Large intestine (tissue), 3 donors: ENCODE data around the gene RAB3C. TPM values are rescaled to one million over a fixed set of nuclear protein-coding genes. Genes with fewer than 3 reads are reported as not detected.

Experiments used
- DNase-seq, 2 donors: peaks; one replicate each; pipeline versions ENCODE4 v3.0.0 to v3.0.0-alpha.2; 2013
- H3K27ac ChIP-seq: one replicate; pipeline ENCODE4 v1.5.1; 2013; ENCODE audit warnings: low read length
- H3K27me3 ChIP-seq: 2 replicates; pipeline ENCODE4 v1.6.1; 2013; ENCODE audit warnings: low read length; ENCODE audit not compliant: control insufficient read depth, insufficient read depth
- H3K36me3 ChIP-seq: 2 replicates; pipeline ENCODE4 v1.6.1; 2013; ENCODE audit warnings: low read length; ENCODE audit not compliant: control insufficient read depth, insufficient read depth
- H3K4me1 ChIP-seq: one replicate; pipeline ENCODE4 v1.6.1; 2013; ENCODE audit warnings: low read length; ENCODE audit not compliant: control insufficient read depth, insufficient read depth
- H3K4me3 ChIP-seq: one replicate; pipeline ENCODE4 v1.5.1; 2013; ENCODE audit warnings: low read length
- H3K9me3 ChIP-seq: one replicate; pipeline ENCODE4 v1.6.1; 2013; ENCODE audit warnings: mild to moderate bottlenecking, low read depth, low read length, moderate library complexity; ENCODE audit not compliant: control insufficient read depth
- WGBS: methylation state at CpG from one replicate; pipeline ENCODE4 v1.1.5; 2013; ENCODE audit warnings: low lambda C conversion rate; ENCODE audit not compliant: insufficient coverage; 5-methylcytosine and 5-hydroxymethylcytosine counted together
- polyA plus RNA-seq: library from polyadenylated mRNA; unstranded; fragments of 120-200 nt; gene quantifications from one replicate; pipeline ENCODE4 v1.2.1, GENCODE V29; 2013

RAB3C gene
- polyA plus RNA-seq, 1 donor = 12.6 TPM

- no peak for DNase-seq
- no peaks in the 10 kb centered on the region for H3K36me3 ChIP-seq
- H3K27me3 ChIP-seq = peaks cover 9% of the 10 kb centered on the region
- H3K4me1 ChIP-seq = no peaks in the 10 kb centered on the region
- no peaks in the 10 kb centered on the region for H3K9me3 ChIP-seq
- no peak overlapping the region for H3K27ac ChIP-seq
- WGBS = 100% methylated on average over 1 of the region's 12 CpGs
- H3K4me3 ChIP-seq = no peak overlapping the region
Measured at GRCh38 chr5:58890265-58890664, 307.4 kb downstream of the RAB3C start.

GRCh38 chr5:58890701-58891085, 307.8 kb downstream of the RAB3C start:
- no peak overlapping the region for H3K4me3 ChIP-seq
- DNase-seq = no peak
- no peak overlapping the region for H3K27ac ChIP-seq
- H3K4me1 ChIP-seq = no peaks in the 10 kb centered on the region
- WGBS = 100% methylated on average over 1 of the region's 6 CpGs
- no peaks in the 10 kb centered on the region for H3K9me3 ChIP-seq
- peaks cover 9% of the 10 kb centered on the region for H3K27me3 ChIP-seq
- no peaks in the 10 kb centered on the region for H3K36me3 ChIP-seq

GRCh38 chr5:58891086-58891970, 308.5 kb downstream of the RAB3C start:
- H3K27ac ChIP-seq = no peak overlapping the region
- no peak overlapping the region for H3K4me3 ChIP-seq
- no peaks in the 10 kb centered on the region for H3K36me3 ChIP-seq
- 0% methylated on average over 1 of the region's 18 CpGs for WGBS
- DNase-seq = peak in 1 of 2 donors; percentile 38
- H3K9me3 ChIP-seq = no peaks in the 10 kb centered on the region
- H3K27me3 ChIP-seq = peaks cover 9% of the 10 kb centered on the region
- H3K4me1 ChIP-seq = no peaks in the 10 kb centered on the region

- H3K27ac ChIP-seq = no peak overlapping the region
- no peaks in the 10 kb centered on the region for H3K9me3 ChIP-seq
- DNase-seq = no peak
- no peak overlapping the region for H3K4me3 ChIP-seq
- peaks cover 9% of the 10 kb centered on the region for H3K27me3 ChIP-seq
- no peaks in the 10 kb centered on the region for H3K36me3 ChIP-seq
- H3K4me1 ChIP-seq = no peaks in the 10 kb centered on the region
Measured at GRCh38 chr5:58891971-58892343, 309.1 kb downstream of the RAB3C start.

- no peaks in the 10 kb centered on the region for H3K4me1 ChIP-seq
- no peaks in the 10 kb centered on the region for H3K36me3 ChIP-seq
- H3K9me3 ChIP-seq = no peaks in the 10 kb centered on the region
- peaks cover 9% of the 10 kb centered on the region for H3K27me3 ChIP-seq
- WGBS = no CpG with 5 or more reads among the region's 1 CpG
- no peak overlapping the region for H3K27ac ChIP-seq
- H3K4me3 ChIP-seq = no peak overlapping the region
- DNase-seq = no peak
Measured at GRCh38 chr5:58893551-58893950, 310.7 kb downstream of the RAB3C start.

GRCh38 chr5:58898006-58898405, 315.1 kb downstream of the RAB3C start:
- no CpG with 5 or more reads among the region's 4 CpGs for WGBS
- DNase-seq = no peak
- no peaks in the 10 kb centered on the region for H3K36me3 ChIP-seq
- H3K27me3 ChIP-seq = no peaks in the 10 kb centered on the region
- H3K4me1 ChIP-seq = no peaks in the 10 kb centered on the region
- H3K9me3 ChIP-seq = no peaks in the 10 kb centered on the region
- H3K4me3 ChIP-seq = no peak overlapping the region
- no peak overlapping the region for H3K27ac ChIP-seq

GRCh38 chr5:58898538-58898937, 315.7 kb downstream of the RAB3C start:
- Histone ChIP-seq H3K27ac (no peak overlapping the region), H3K9me3 (no peaks in the 10 kb centered on the region), H3K4me1 (no peaks in the 10 kb centered on the region), H3K4me3 (no peak overlapping the region), H3K27me3 (no peaks in the 10 kb centered on the region), H3K36me3 (no peaks in the 10 kb centered on the region)
- no peak for DNase-seq

- Histone ChIP-seq H3K4me1 (no peaks in the 10 kb centered on the region), H3K36me3 (no peaks in the 10 kb centered on the region), H3K4me3 (no peak overlapping the region), H3K27me3 (no peaks in the 10 kb centered on the region), H3K27ac (no peak overlapping the region), H3K9me3 (no peaks in the 10 kb centered on the region)
- DNase-seq = no peak
- no CpG with 5 or more reads among the region's 11 CpGs for WGBS
Measured at GRCh38 chr5:58901271-58901670, 318.4 kb downstream of the RAB3C start.

- no peak overlapping the region for H3K4me3 ChIP-seq
- H3K27me3 ChIP-seq = no peaks in the 10 kb centered on the region
- no peak for DNase-seq
- no peaks in the 10 kb centered on the region for H3K4me1 ChIP-seq
- H3K36me3 ChIP-seq = no peaks in the 10 kb centered on the region
- no peaks in the 10 kb centered on the region for H3K9me3 ChIP-seq
- H3K27ac ChIP-seq = no peak overlapping the region
Measured at GRCh38 chr5:58902305-58902704, 319.4 kb downstream of the RAB3C start.

GRCh38 chr5:58902765-58903164, 319.9 kb downstream of the RAB3C start:
- Histone ChIP-seq H3K27me3 (no peaks in the 10 kb centered on the region), H3K4me3 (no peak overlapping the region), H3K9me3 (no peaks in the 10 kb centered on the region), H3K27ac (no peak overlapping the region), H3K4me1 (no peaks in the 10 kb centered on the region), H3K36me3 (no peaks in the 10 kb centered on the region)
- WGBS = no CpG with 5 or more reads among the region's 2 CpGs
- no peak for DNase-seq

- Histone ChIP-seq H3K9me3 (no peaks in the 10 kb centered on the region), H3K27ac (no peak overlapping the region), H3K36me3 (no peaks in the 10 kb centered on the region), H3K4me3 (no peak overlapping the region), H3K4me1 (no peaks in the 10 kb centered on the region), H3K27me3 (no peaks in the 10 kb centered on the region)
- no peak for DNase-seq
- no CpG with 5 or more reads among the region's 4 CpGs for WGBS
Measured at GRCh38 chr5:58904737-58905136, 321.9 kb downstream of the RAB3C start.
